Muscle of leg (tissue), 11 donors: Measurements from ENCODE around the gene UCHL3. TPM values are rescaled to one million over a fixed set of nuclear protein-coding genes. Genes with fewer than 3 reads are reported as not detected.

Source experiments
- DNase-seq: peaks from one replicate; pipeline ENCODE4 v3.0.0; 2013
- H3K27ac ChIP-seq: one replicate; pipeline ENCODE4 v1.5.1; 2013; ENCODE audit warnings: mild to moderate bottlenecking, low read length, control low read depth
- H3K27me3 ChIP-seq: one replicate; pipeline ENCODE4 v1.6.1; 2013; ENCODE audit warnings: low read length; ENCODE audit not compliant: control insufficient read depth, insufficient read depth
- H3K36me3 ChIP-seq: one replicate; pipeline ENCODE4 v1.6.1; 2013; ENCODE audit warnings: low read length; ENCODE audit not compliant: control insufficient read depth, insufficient read depth
- H3K4me1 ChIP-seq: one replicate; pipeline ENCODE4 v1.6.1; 2013; ENCODE audit warnings: low read length; ENCODE audit not compliant: control insufficient read depth, insufficient read depth
- H3K4me3 ChIP-seq: one replicate; pipeline ENCODE4 v1.5.1; 2013; ENCODE audit warnings: low read length, control low read depth
- H3K9me3 ChIP-seq: replicated peaks from 2 replicates; pipeline ENCODE4 v1.6.1; 2013; ENCODE audit warnings: low read depth, low read length; ENCODE audit not compliant: control insufficient read depth
- WGBS: methylation state at CpG from one replicate; pipeline ENCODE4 v1.1.5; 2013; ENCODE audit warnings: missing lambda C conversion rate; ENCODE audit not compliant: insufficient coverage; 5-methylcytosine and 5-hydroxymethylcytosine counted together
- polyA plus RNA-seq, 8 donors: library from polyadenylated mRNA; unstranded; fragments of 120-200 nt; gene quantifications; one replicate each; pipeline versions ENCODE4 v1.2.1 to v1.2.3, GENCODE V29; 2013; ENCODE audit warnings: inconsistent platforms in 1 of 8, low replicate concordance in 1 of 8; ENCODE audit not compliant: insufficient read length in 8 of 8, insufficient read depth in 1 of 8
- total RNA-seq: library from RNA; stranded (reverse); fragments of 120-200 nt; gene quantifications from one replicate; pipeline ENCODE4 v1.2.4, GENCODE V29; 2013

The UCHL3 gene
- total and polyA plus RNA-seq, 9 donors, result 15.4 to 23.9 (median 18.3) TPM

DNA sequence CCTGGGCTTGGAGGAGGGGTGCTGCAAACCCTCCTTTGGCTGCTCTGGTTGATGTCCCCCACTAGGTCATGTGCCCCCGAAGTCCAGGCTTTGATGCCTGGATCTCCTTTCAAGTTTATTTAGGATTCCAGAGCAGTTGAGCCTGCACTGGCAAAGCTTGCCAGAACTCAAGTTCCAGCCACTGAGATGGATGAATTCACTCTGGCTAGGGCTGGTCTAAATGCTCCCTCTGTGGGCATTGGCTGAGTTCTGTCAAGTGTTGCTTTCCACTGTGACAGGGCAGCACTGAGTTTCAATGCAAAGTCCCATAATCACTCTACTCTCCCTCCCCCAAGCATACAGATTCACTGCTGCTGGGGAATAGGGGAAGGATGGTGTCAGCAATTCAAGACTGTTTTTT, 68.7 kb downstream of the UCHL3 start:
- no peaks in the 10 kb centered on the region for H3K4me1 ChIP-seq
- no peak overlapping the region for H3K4me3 ChIP-seq
- WGBS, result 0% methylated on average over 1 of the region's 1 CpG
- no peaks in the 10 kb centered on the region for H3K27me3 ChIP-seq
- H3K9me3 ChIP-seq, result no peaks in the 10 kb centered on the region
- H3K36me3 ChIP-seq, result no peaks in the 10 kb centered on the region
- no peak for DNase-seq
- no peak overlapping the region for H3K27ac ChIP-seq

DNA sequence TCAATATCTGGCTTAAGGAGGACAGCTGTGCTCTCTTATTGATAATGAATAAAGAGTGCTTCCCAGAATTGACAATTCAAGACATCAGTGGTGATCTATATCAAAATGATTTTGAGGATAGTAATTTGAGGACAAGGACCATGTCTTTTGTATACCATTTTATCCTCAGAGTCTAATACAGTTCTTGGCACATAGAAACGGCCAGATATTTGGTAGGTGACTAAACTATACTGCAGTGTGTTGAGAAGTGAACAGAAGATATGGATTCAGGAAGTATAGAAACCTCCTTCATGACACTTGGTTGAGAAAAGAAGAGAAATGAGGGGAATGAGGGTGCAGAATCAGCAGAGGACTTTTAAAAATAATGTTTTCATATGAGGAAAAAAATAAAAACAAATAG, 70.4 kb downstream of the UCHL3 start:
- DNase-seq, result no peak
- Histone ChIP-seq H3K9me3 (no peaks in the 10 kb centered on the region), H3K27ac (no peak overlapping the region), H3K4me3 (no peak overlapping the region), H3K27me3 (no peaks in the 10 kb centered on the region), H3K36me3 (no peaks in the 10 kb centered on the region), H3K4me1 (no peaks in the 10 kb centered on the region)
- WGBS, result no CpG with 5 or more reads among the region's 1 CpG

DNA sequence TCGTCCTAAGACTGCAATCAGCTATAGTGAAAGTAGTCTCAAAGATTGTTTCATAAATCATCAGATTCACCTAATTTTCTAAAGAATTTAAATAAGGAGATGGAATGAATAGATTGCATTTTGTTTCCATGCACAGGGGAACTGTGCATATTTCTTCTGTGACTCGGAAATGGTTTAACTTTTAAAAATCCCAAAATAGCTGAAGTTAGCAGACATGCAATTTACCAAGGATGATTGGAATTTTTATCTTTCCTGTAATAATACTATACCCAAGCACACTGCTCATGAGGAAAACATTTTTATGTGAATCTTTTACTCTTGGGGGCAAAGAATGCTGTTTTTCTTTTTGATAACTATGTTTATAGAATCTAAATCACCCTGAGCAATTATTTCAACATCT, 71.6 kb downstream of the UCHL3 start:
- WGBS, result no CpG with 5 or more reads among the region's 2 CpGs
- no peak overlapping the region for H3K27ac ChIP-seq
- DNase-seq, result peak; percentile 34
- no peaks in the 10 kb centered on the region for H3K4me1 ChIP-seq
- no peaks in the 10 kb centered on the region for H3K36me3 ChIP-seq
- no peaks in the 10 kb centered on the region for H3K9me3 ChIP-seq
- no peak overlapping the region for H3K4me3 ChIP-seq
- H3K27me3 ChIP-seq, result no peaks in the 10 kb centered on the region

DNA sequence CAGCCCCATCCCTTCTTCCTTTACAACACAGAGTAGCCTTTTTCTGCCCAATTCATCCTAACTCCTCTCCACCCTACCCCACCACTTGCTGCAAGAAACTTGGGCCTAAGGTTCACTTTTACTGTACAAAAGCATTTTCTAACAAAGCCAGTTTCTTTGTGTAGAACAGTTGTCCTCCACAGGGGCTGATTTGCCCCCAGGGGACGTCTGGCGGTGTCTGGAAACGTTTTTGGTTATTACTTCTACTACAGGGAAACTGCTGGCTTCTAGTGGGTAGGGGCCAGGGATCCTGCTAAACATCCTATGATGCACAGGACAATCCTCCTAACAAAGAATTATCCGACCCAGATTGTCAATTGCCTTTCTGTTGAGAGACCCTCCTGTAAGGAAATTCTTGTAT, 79.2 kb downstream of the UCHL3 start:
- no peak overlapping the region for H3K27ac ChIP-seq
- DNase-seq, result no peak
- WGBS, result no CpG with 5 or more reads among the region's 4 CpGs
- no peaks in the 10 kb centered on the region for H3K9me3 ChIP-seq
- no peaks in the 10 kb centered on the region for H3K4me1 ChIP-seq
- no peak overlapping the region for H3K4me3 ChIP-seq
- H3K36me3 ChIP-seq, result no peaks in the 10 kb centered on the region
- no peaks in the 10 kb centered on the region for H3K27me3 ChIP-seq

DNA sequence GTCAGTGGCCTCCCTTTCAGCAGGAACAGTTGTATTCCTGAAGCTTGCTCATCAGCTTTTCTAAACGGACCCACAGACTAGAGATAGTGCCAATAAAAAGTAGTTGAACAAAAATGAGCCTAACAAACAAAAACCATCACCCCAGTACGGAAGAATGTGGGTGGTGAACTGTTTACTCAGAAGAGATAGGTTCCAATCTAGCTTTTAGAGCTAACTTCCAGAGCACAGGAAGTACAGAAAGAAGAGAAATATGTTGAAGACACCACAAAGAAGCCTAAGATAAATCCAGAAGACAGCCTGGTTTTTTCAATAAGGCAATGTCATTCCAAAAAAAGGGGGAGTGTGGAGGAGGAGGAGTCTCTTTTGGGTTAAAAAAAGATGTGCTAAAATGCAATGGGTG, 83.7 kb downstream of the UCHL3 start:
- Histone ChIP-seq H3K27me3 (peaks cover 16% of the 10 kb centered on the region), H3K9me3 (no peaks in the 10 kb centered on the region), H3K4me3 (no peak overlapping the region), H3K36me3 (no peaks in the 10 kb centered on the region), H3K4me1 (peaks cover 12% of the 10 kb centered on the region), H3K27ac (no peak overlapping the region)
- WGBS, result no CpG with 5 or more reads among the region's 2 CpGs
- DNase-seq, result peak; percentile 18

DNA sequence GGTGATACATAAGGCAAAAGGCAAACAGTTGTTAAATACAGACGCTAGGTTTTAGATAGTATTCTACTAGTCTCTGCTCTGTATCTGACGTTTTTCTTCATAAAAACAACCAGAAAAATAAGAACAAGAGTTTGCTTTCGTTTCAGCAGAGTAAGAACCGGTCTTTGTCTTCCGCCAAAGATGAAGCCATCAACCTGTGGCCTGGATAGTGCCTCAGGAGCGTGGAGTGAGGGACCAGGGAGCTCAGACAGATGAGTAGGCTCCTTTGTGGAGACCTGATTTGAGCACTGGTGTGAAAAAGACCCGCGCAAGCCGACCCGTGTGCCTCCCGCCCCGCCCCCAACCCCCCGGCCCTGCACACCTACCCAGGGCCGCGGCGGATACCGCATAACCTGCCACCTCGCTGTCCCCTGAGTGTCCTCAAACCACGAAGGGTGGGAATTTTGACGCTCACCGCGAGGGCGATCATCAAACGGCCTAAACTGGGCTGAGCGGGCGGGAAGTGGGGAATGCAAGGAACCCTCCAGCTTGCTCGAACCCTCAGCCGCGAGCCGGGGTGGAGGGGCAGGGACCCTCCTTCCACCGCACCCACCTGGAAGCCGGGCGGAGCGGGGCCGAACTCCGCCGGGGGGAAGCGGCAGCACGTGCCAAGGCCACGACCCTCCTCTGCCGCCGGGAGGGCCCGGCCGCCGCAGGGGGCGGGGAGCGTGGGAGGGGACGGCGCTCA, 85.7 kb downstream of the UCHL3 start:
- Histone ChIP-seq H3K36me3 (no peaks in the 10 kb centered on the region), H3K4me3 (peak overlapping the region; percentile 68), H3K27me3 (peaks cover 16% of the 10 kb centered on the region), H3K4me1 (peaks cover 12% of the 10 kb centered on the region), H3K9me3 (no peaks in the 10 kb centered on the region), H3K27ac (no peak overlapping the region)
- peak; percentile 30 for DNase-seq
- 6% methylated on average over 34 of the region's 49 CpGs for WGBS

DNA sequence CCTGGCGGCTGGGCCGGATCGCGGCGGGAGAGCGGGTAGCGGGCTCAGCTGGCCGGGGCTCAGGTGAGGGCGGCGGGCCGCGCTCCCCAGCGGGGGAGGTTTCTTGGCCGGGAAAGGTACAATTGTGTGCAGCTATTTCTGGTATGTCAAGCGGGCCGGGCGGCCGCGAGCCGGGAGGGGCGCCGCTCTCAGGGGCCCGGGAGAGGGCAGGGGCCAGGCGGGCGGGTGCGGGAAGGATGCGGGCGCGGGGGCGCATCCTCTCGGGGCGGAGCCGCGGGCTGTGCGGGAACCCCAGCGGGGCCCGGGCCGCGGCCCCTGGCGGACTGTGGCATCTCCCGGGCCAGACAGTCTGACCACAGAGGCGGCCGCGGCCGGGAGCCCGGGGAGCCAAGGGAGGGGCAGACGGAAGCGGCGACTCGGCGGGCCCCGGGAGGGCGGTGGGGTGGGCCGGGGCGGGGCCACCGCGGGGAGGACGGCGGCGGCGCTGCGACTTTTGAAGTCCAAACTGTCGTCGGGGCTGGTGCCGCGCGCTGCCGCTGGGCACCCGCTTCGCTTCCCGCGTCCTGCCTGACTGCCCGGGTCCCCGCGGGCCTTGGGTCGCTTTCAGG, 86.3 kb downstream of the UCHL3 start, which contains the start of gene LMO7:
TSS of gene LMO7 (plus strand) at position 503 of the 608 bp plus-strand sequence. CDS start 328 bp downstream, outside the sequence.
- H3K36me3 ChIP-seq, result no peaks in the 10 kb centered on the region
- peak within 1 kb of the TSS; percentile 68 for H3K4me3 ChIP-seq
- 1% methylated on average over 75 of the region's 76 CpGs for WGBS
- peaks cover 16% of the 10 kb centered on the region for H3K27me3 ChIP-seq
- H3K27ac ChIP-seq, result peak within 1 kb of the TSS; percentile 0
- DNase-seq, result peak; percentile 53
- H3K4me1 ChIP-seq, result peaks cover 12% of the 10 kb centered on the region
- no peaks in the 10 kb centered on the region for H3K9me3 ChIP-seq

DNA sequence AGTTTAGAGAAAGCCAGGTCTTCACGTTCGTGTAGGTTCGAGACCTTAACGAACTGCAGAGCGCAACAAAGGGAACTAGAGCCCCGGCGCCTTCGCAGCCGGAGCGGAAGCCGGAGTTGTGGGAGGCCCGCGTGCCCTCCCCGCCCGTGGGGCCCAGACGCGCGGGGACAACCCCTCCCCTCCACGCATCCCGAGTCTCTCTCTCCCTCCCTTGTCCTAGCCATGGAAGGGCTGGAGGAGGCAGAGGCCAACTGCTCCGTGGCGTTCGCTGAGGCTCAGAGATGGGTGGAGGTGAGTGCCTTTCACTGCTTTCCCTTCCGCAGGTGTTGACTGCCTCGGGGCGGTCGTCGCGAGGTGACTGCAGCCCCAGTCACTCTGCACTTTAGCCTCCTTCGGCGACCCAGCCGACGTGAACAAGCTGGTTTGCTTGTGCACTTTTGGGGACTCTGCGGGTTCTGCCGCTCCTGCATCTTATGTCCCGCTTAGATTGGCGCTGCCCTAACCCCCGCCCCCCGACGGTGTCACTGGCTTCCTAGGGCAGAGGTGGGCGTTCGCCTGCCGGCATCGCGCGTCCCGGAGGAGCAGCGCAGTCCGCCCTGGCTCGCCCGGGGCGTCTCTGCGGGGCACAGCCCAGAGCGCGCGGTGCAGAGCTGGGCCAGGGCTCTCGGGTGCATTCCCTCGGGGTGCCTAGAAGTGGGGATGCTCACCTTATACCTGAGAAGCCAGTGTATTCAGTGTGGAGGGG, 87.0 kb downstream of the UCHL3 start:
- Histone ChIP-seq H3K9me3 (no peaks in the 10 kb centered on the region), H3K4me1 (peaks cover 12% of the 10 kb centered on the region), H3K4me3 (peak overlapping the region; percentile 68), H3K27me3 (peaks cover 16% of the 10 kb centered on the region), H3K36me3 (no peaks in the 10 kb centered on the region), H3K27ac (no peak overlapping the region)
- WGBS, result under 1% methylated on average over 38 of the region's 58 CpGs
- DNase-seq, result peak; percentile 32

DNA sequence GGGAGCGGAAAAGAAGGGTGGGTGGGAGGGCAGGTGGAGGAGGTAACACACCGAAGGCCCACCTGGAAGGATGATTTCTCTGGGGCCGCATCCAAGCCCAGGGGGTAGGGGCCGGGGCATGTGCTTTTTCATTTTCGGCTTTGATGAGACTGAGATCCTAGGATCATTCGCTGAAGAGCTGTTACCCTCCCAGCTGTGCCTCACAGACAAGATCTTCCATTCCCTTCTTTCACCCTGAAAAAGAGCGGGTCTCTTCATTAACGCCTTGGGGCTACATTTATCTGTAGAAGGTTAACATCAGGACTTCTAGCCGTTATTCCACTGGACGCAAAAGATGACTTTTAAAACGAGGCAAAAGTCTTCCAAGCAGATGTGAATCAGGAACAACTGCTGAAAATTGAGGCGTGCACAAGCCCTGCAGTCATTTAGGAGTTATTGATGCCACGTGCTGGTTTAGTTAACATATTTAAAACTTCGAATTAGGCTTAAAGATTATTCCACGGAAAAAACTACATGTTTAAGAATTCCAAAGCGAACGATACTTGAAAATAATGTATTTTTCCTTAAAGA, 87.7 kb downstream of the UCHL3 start:
- Histone ChIP-seq H3K9me3 (no peaks in the 10 kb centered on the region), H3K27ac (peak overlapping the region; percentile 0)
- DNase-seq, result peak; percentile 60

DNA sequence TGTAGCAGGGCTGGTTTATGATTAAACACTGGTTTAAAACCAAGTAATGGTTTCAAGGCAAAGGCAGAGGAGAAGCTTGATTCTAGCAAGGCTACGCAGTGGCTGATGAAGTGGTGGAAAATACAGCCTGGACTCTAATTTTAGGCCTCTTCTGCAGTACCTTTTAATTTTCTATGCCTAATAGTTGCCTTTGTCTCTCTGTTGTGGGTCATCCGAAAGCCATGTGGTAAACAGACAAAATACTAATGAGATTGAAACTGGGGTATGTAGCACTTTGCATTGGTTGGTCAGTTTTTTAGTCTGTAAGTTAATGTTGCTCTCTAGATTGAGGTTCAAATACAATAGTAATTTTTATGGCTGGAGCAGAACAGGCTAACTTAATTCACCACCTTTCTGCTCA, 89.9 kb downstream of the UCHL3 start:
- no CpG with 5 or more reads among the region's 2 CpGs for WGBS

More for the DNA sequence above, 87.7 kb downstream of the UCHL3 start:
- Histone ChIP-seq H3K27me3 (peaks cover 16% of the 10 kb centered on the region), H3K4me3 (peak overlapping the region; percentile 68), H3K36me3 (no peaks in the 10 kb centered on the region), H3K4me1 (peaks cover 12% of the 10 kb centered on the region)
- WGBS, result 2% methylated on average over 6 of the region's 17 CpGs

More for the DNA sequence above, 89.9 kb downstream of the UCHL3 start:
- Histone ChIP-seq H3K4me3 (no peak overlapping the region), H3K9me3 (no peaks in the 10 kb centered on the region), H3K27ac (no peak overlapping the region), H3K27me3 (peaks cover 16% of the 10 kb centered on the region), H3K36me3 (no peaks in the 10 kb centered on the region), H3K4me1 (peaks cover 12% of the 10 kb centered on the region)
- DNase-seq, result no peak
